CD4-positive, alpha-beta T cell (primary cell): ENCODE measurements around the gene NPIPB2. TPM values are rescaled to one million over a fixed set of nuclear protein-coding genes. Genes with fewer than 3 reads are reported as not detected.

Experiments used
- ATAC-seq: fragments of 200-7000 bp; cut with Tn5 transposase; one replicate; pipeline ENCODE4 v1.10.0; 2022; ENCODE audit warnings: mild to moderate bottlenecking; ENCODE audit not compliant: poor library complexity
- CTCF ChIA-PET: fragments of 350-600 bp; sonication (Branson Sonifier 250); formaldehyde crosslinking; loops from one replicate; lab custom pipeline; 2021; ENCODE audit warnings: antibody characterized with exemption, inconsistent platforms; lab: Charles Lee
- POLR2A ChIA-PET: fragments of 350-600 bp; sonication (Branson Sonifier 250); formaldehyde crosslinking; loops from one replicate; lab custom pipeline; 2021; ENCODE audit warnings: antibody characterized with exemption, inconsistent platforms; lab: Charles Lee
- DNase-seq, 14 experiments: peaks; one replicate each; pipeline ENCODE4 v3.0.0-alpha.2; 2013 to 2020; ENCODE audit warnings: mixed read lengths in 2 of 14
- H3K27ac ChIP-seq, 2 donors: one replicate each; pipeline versions ENCODE4 v1.5.1 to v1.7.0; 2013; ENCODE audit warnings: low read length in 2 of 2, low read depth in 1 of 2, mild to moderate bottlenecking in 1 of 2
- H3K27me3 ChIP-seq, 2 experiments: 1 replicate in 1 of 2; 2 replicates in 1 of 2; pipeline versions ENCODE4 v1.6.1 to v1.7.0; 2013; ENCODE audit warnings: low read length in 2 of 2, control low read depth in 1 of 2, mild to moderate bottlenecking in 1 of 2, moderate library complexity in 1 of 2; ENCODE audit not compliant: insufficient read depth in 2 of 2, control insufficient read depth in 1 of 2
- H3K36me3 ChIP-seq: one replicate; pipeline ENCODE4 v1.6.1; 2013; ENCODE audit warnings: low read length, control low read depth; ENCODE audit not compliant: insufficient read depth
- H3K4me1 ChIP-seq: one replicate; pipeline ENCODE4 v1.6.1; 2013; ENCODE audit warnings: low read length, control low read depth; ENCODE audit not compliant: insufficient read depth
- H3K4me3 ChIP-seq: one replicate; pipeline ENCODE4 v1.5.1; 2013; ENCODE audit warnings: mild to moderate bottlenecking, low read length, moderate library complexity
- H3K9me3 ChIP-seq, 2 experiments: 1 replicate in 1 of 2; 2 replicates in 1 of 2; pipeline versions ENCODE4 v1.6.1 to v1.7.0; 2013; ENCODE audit warnings: low read length in 2 of 2, mild to moderate bottlenecking in 2 of 2, control low read depth in 1 of 2, moderate library complexity in 1 of 2; ENCODE audit not compliant: control insufficient read depth in 1 of 2, insufficient read depth in 1 of 2
- H3K27ac Mint-ChIP-seq: one replicate; pipeline ENCODE4 v1.8.0; 2020; ENCODE audit warnings: mixed read lengths
- H3K27me3 Mint-ChIP-seq: one replicate; pipeline ENCODE4 v1.8.0; 2021; ENCODE audit warnings: mixed read lengths
- H3K36me3 Mint-ChIP-seq: one replicate; pipeline ENCODE4 v1.8.0; 2021; ENCODE audit warnings: low read depth, mixed read lengths
- H3K4me1 Mint-ChIP-seq: one replicate; pipeline ENCODE4 v1.8.0; 2021; ENCODE audit warnings: low read depth, mixed read lengths
- H3K4me3 Mint-ChIP-seq: one replicate; pipeline ENCODE4 v1.8.0; 2020; ENCODE audit warnings: mild to moderate bottlenecking, mixed read lengths
- H3K9me3 Mint-ChIP-seq: one replicate; pipeline ENCODE4 v1.8.0; 2020; ENCODE audit warnings: mixed read lengths
- CTCF ChIP-seq: fragments of 200-600 bp; IDR thresholded peaks from one replicate; pipeline ENCODE4 v1.8.0; 2022; ENCODE audit warnings: antibody characterized with exemption, mild to moderate bottlenecking
- intact Hi-C, 2 experiments: fragments of 100-400 bp; cut with DNase I in 1 of 2; cut with micrococcal nuclease in 1 of 2; formaldehyde crosslinking; loops; one replicate each; pipeline versions ENCODE4 v1.15.1 to v1.9.0; 2023 to 2025; cut with DNase I, micrococcal nuclease
- total RNA-seq, 174 experiments: library from RNA in 2 of 174; stranded (reverse) in 2 of 174; gene quantifications; one replicate each; pipeline ENCODE4 v1.2.3 and lab custom pipeline; 2021 to 2026

Gene NPIPB2
- total RNA-seq, 2 experiments from 2014 or later, result 10.6 to 12.3 TPM

GRCh38 chr16:11986521-11987057 is 44.7 kb upstream of the NPIPB2 start:
- Mint-ChIP-seq H3K27ac (no peak overlapping the region), H3K36me3 (no peaks in the 10 kb centered on the region), H3K9me3 (no peaks in the 10 kb centered on the region), H3K27me3 (no peaks in the 10 kb centered on the region), H3K4me3 (no peak overlapping the region), H3K4me1 (no peaks in the 10 kb centered on the region)
- CTCF ChIA-PET, result no interaction called here
- H3K27ac ChIP-seq, result no peak overlapping the region
- H3K36me3 ChIP-seq, result no peaks in the 10 kb centered on the region
- no peak for DNase-seq
- intact Hi-C loops, result no loop called here
- POLR2A ChIA-PET, result no interaction called here
- no peak for TF ChIP-seq CTCF
- H3K4me1 ChIP-seq, result no peaks in the 10 kb centered on the region
- ATAC-seq, result no peak
- H3K27me3 ChIP-seq, result no peaks in the 10 kb centered on the region
- H3K9me3 ChIP-seq, result no peaks in the 10 kb centered on the region
- no peak overlapping the region for H3K4me3 ChIP-seq

- no peak overlapping the region for H3K4me3 Mint-ChIP-seq
- H3K9me3 ChIP-seq, result no peaks in the 10 kb centered on the region
- TF ChIP-seq CTCF, result no peak
- ATAC-seq, result no peak
- no peak for DNase-seq
- H3K27ac Mint-ChIP-seq, result no peak overlapping the region
- no peaks in the 10 kb centered on the region for H3K4me1 ChIP-seq
- no peak overlapping the region for H3K27ac ChIP-seq
- H3K36me3 Mint-ChIP-seq, result no peaks in the 10 kb centered on the region
- H3K27me3 Mint-ChIP-seq, result no peaks in the 10 kb centered on the region
- intact Hi-C loops, result no loop called here
- no peak overlapping the region for H3K4me3 ChIP-seq
- H3K9me3 Mint-ChIP-seq, result no peaks in the 10 kb centered on the region
- no peaks in the 10 kb centered on the region for H3K27me3 ChIP-seq
- ChIA-PET CTCF (no interaction called here), POLR2A (no interaction called here)
- no peaks in the 10 kb centered on the region for H3K36me3 ChIP-seq
- H3K4me1 Mint-ChIP-seq, result peaks cover 5% of the 10 kb centered on the region
Observed at GRCh38 chr16:11985250-11985649, 43.4 kb upstream of the NPIPB2 start.

DNA sequence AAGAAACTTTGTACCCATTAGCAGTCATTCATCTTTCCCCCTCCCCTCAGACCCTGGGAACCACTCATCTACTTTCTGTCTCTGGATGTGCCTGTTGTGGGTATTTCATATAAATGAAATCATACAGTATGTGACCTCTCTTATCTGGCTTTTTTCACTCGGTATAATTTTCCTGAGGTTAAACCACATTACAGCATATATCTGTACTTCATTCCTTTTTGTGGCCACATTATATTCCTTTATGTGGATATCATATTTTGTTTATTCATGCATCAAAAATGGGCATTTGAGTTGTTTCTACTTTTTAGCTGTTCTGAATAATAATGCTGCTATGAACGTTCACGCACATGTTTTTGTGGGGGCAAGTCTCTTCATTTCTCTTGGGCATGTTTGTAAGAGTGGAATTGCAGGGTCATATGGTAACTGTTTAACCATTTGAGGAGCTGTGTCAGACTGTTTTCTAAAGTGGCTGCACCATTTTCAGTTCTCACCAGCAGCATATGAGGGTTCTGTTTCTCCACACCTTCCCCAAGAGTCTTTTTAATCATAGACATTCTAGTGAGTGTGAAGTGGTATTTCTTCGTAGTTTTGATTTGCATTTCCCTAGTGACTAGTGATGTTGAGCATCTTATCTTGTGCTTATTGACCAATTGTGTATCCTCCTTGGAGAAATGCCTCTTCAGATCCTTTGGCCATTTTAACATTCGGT is 38.4 kb upstream of the NPIPB2 start:
- peak overlapping the region; percentile 70 for H3K4me3 Mint-ChIP-seq
- peaks cover 40% of the 10 kb centered on the region for H3K4me1 Mint-ChIP-seq
- ATAC-seq (no peak), DNase-seq (no peak)
- intact Hi-C loops, result no loop called here
- no peaks in the 10 kb centered on the region for H3K27me3 Mint-ChIP-seq
- H3K4me1 ChIP-seq, result peaks cover 24% of the 10 kb centered on the region
- H3K9me3 ChIP-seq, result no peaks in the 10 kb centered on the region
- no peaks in the 10 kb centered on the region for H3K36me3 ChIP-seq
- no peaks in the 10 kb centered on the region for H3K9me3 Mint-ChIP-seq
- H3K27ac ChIP-seq, result no peak overlapping the region
- peaks cover 16% of the 10 kb centered on the region for H3K36me3 Mint-ChIP-seq
- H3K4me3 ChIP-seq, result no peak overlapping the region
- no peaks in the 10 kb centered on the region for H3K27me3 ChIP-seq
- ChIA-PET POLR2A (no interaction called here), CTCF (no interaction called here)
- no peak overlapping the region for H3K27ac Mint-ChIP-seq
- TF ChIP-seq CTCF, result no peak
